Breast epithelium (tissue), 3 donors: ENCODE measurements around the gene AMOT.

Experiments
- CTCF ChIP-seq, 3 donors: fragments of 450-650 bp; IDR thresholded peaks; one replicate each; pipeline ENCODE4 v1.5.1; 2016 to 2017; ENCODE audit warnings: antibody characterized with exemption in 3 of 3, mild to moderate bottlenecking in 3 of 3, moderate library complexity in 3 of 3
- POLR2AphosphoS5 ChIP-seq, 3 donors: sonication (generic); formaldehyde crosslinking; IDR thresholded peaks; one replicate each; pipeline ENCODE4 v1.6.1; 2017; ENCODE audit warnings: antibody characterized with exemption in 3 of 3

- TF ChIP-seq CTCF (IDR thresholded peaks at IDR 0.05), result no peak
- no peak for TF ChIP-seq POLR2AphosphoS5 (IDR thresholded peaks at IDR 0.05)
These were observed 775 bp downstream of the AMOT start for GRCh38 chrX:112839856-112840255.
